AG09309 (cell line): Measurements from ENCODE around the gene SLC2A13.
"Not testable (repeated sequence)": the region's sequence is repeated elsewhere in the genome, so short reads cannot be mapped to it uniquely, and the experiment has no call there.

Experiments used
- DNase-seq: peaks from one replicate; pipeline ENCODE4 v3.0.0-alpha.2; 2010; ENCODE audit warnings: low read depth
- H3K4me3 ChIP-seq: 2 replicates; pipeline ENCODE4 v1.5.1; 2011; ENCODE audit warnings: mild to moderate bottlenecking, low read depth, low read length, moderate library complexity; ENCODE audit not compliant: control insufficient read depth
- TF ChIP-seq, protein P1 (sequence below): IDR thresholded peaks from 2 replicates; pipeline ENCODE4 v1.5.1; 2011; ENCODE audit warnings: mild to moderate bottlenecking, low read depth, low read length, inconsistent platforms; ENCODE audit not compliant: insufficient read depth, control insufficient read depth; ENCODE audit errors: missing control alignments

The SLC2A13 gene

DNA sequence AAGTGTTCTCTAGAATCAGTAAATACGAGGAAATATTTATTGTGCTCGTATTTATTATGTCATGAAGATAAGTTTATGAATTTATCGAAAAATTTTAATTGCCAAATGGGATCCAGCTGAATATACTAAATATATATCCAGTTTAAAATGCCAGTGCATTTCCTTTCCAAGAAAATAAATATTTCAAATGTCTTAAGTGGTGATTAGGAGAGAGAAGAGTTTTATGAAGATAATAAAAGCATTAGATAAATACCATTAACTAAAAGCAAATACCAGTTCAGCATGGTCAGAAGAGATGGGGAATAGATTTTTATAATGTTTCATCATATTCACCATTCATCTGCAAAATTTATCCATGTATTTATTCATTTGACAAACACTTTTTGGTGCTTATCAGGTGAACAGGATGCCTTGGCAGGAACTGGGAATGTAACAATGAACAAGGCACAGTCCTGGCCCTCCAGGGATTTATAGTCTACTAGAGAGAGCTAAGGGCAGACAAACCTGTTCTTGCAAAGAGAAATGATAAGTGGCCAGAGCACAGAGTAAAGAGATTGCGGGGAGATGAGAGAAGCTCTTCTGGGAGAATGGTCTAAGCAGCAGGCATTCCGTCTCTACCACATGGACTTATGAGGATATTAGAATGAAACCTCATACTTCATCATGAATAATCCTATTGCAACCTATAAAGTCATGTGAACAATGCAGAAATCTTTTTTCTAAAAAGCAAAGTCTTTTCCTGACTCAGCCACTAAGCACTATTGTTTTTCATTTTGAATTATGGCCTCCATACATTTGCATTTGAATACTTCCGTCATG lies 342.6 kb downstream of the SLC2A13 start:
- no peak overlapping the region for H3K4me3 ChIP-seq
- no peak for DNase-seq
- TF ChIP-seq, protein P1, sequence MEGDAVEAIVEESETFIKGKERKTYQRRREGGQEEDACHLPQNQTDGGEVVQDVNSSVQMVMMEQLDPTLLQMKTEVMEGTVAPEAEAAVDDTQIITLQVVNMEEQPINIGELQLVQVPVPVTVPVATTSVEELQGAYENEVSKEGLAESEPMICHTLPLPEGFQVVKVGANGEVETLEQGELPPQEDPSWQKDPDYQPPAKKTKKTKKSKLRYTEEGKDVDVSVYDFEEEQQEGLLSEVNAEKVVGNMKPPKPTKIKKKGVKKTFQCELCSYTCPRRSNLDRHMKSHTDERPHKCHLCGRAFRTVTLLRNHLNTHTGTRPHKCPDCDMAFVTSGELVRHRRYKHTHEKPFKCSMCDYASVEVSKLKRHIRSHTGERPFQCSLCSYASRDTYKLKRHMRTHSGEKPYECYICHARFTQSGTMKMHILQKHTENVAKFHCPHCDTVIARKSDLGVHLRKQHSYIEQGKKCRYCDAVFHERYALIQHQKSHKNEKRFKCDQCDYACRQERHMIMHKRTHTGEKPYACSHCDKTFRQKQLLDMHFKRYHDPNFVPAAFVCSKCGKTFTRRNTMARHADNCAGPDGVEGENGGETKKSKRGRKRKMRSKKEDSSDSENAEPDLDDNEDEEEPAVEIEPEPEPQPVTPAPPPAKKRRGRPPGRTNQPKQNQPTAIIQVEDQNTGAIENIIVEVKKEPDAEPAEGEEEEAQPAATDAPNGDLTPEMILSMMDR, result no peak

DNA sequence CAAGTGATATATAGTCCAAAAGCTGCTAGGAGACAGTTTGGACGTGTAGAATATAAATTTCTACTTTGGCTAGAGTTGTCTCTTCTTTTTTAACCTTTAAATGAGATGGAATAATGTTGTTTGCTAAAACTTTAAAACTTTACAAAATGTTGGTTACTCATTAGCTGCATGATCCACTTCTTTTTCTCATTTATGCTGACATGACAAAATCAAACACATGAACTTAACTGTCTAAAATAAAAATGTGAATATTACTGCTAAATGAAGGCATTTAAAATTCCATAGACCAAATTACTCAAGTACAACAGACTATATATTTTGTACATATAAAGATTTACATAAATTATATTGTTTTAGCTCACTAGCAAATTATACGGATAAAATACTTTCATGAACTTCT lies 350.4 kb downstream of the SLC2A13 start:
- no peak for DNase-seq
- H3K4me3 ChIP-seq, result no peak overlapping the region
- TF ChIP-seq, protein P1, result no peak

DNA sequence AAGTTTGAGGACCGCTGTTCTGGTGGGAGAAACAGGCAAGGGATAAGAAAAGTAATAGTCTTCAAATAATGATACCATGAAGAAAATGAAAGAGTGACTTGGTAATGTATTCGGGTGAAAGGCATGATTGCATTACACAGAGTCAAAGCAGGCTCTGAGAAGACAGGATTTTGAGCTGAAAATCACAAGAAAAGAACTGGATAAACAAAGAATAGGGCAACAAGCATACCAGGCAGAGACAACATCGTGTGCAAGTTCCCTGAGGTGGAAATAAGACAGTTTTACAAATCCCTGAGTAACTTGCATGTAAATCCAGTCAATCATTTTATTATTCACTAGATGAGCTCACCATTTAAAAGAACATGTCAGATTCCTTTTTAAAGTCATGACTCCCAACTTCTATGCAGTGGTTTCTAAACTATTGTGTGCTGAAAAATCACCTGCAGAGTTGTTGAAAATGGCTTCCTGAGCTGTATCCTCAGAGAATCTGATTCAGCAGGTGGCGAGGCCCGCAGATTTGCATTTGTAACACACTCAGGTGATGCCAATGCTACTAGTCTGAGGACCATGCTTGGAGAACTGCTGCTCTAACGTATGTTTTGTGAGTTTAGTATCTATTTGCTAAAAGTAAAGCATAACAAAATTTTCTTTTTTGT lies 353.3 kb downstream of the SLC2A13 start:
- no peak overlapping the region for H3K4me3 ChIP-seq
- TF ChIP-seq, protein P1, result no peak
- DNase-seq, result no peak

DNA sequence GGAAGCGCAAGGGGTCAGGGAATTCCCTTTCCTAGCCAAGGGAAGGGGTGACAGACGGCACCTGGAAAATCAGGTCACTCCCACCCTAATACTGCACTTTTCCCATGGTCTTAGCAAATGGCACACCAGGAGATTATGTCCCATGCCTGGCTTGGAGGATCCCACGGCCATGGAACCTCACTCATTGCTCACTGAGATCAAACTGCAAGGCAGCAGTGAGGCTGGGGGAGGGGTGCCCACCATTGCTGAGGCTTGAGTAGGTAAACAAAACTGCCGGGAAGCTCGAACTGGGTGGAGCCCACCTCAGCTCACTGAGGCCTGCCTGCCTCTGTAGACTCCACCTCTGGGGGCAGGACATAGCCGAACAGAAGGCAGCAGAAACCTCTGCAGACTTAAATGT lies 359.7 kb downstream of the SLC2A13 start:
- DNase-seq, H3K4me3 ChIP-seq: not testable (repeated sequence)

DNA sequence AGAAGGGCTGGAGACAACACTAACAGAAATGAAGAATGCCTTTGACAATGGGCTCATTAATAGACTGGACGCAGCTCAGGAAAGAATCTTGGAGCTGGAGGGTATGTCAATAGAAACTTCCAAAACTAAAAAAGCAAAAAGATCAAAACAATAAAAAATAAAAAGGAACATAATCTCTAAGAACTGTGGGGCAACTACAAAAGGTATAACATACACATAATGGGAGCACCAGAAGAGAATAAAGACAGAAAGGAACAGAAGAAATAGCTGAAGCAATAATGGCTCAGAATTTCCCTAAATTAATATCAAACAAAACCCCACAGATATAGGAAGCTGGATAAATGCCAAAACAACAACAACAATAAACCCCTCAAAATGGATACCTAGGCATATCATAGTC lies 362.2 kb downstream of the SLC2A13 start:
- TF ChIP-seq, protein P1, result no peak
- DNase-seq, result no peak
- no peak overlapping the region for H3K4me3 ChIP-seq

DNA sequence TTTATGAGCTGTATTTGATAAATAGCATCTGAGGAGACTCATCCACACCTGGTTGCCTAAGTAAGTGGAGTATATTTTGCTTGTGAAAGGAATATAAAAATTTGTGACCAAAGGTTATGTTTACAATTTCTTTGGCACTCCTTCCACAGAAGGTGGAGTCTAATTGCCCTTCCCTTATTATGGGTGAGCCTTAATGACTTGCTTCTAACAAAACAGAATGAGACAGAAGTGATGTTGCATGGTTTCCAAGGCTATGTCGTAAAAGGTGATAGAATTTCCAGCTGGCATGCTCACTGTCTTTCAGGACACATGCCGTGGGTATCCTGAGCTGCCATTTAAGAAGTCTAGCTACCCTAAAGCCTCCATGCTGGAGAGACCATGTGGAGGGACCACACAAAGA lies 369.5 kb downstream of the SLC2A13 start:
- TF ChIP-seq, protein P1, result no peak
- H3K4me3 ChIP-seq, result no peak overlapping the region
- DNase-seq, result no peak

DNA sequence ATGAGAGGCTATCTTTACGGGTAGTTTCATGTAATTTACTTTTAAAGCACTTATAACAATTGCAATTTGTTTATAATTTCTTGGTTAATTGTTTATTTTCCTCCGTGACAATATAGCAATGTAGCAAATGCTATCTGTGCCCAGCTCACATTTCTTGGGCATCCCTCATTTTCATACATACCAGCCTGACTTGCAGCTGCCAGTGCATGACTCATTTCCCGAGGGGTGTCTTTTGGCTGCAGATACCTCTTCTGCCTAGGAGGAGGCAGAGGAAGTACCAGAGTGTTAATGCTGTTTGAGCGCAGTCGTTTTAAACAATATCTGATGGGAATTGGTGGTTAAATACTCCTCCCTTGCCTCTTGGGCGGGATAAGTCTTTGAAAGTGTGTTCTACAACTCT lies 382.1 kb downstream of the SLC2A13 start:
- TF ChIP-seq, protein P1, result no peak
- H3K4me3 ChIP-seq, result no peak overlapping the region
- no peak for DNase-seq
